Duodenal mucosa (tissue), 2 donors: ENCODE results near the gene GNLY.

Experiments
- H3K27ac ChIP-seq: one replicate; pipeline ENCODE4 v1.7.0; 2013; ENCODE audit warnings: low read depth, low read length
- H3K27me3 ChIP-seq, 2 donors: one replicate each; pipeline ENCODE4 v1.7.0; 2013; ENCODE audit warnings: low read length in 2 of 2, control low read depth in 1 of 2; ENCODE audit not compliant: insufficient read depth in 2 of 2, control insufficient read depth in 1 of 2
- H3K36me3 ChIP-seq, 2 donors: one replicate each; pipeline ENCODE4 v1.7.0; 2013; ENCODE audit warnings: low read length in 2 of 2, control low read depth in 1 of 2; ENCODE audit not compliant: insufficient read depth in 2 of 2, control insufficient read depth in 1 of 2
- H3K4me1 ChIP-seq, 2 donors: one replicate each; pipeline ENCODE4 v1.7.0; 2013; ENCODE audit warnings: low read length in 2 of 2, control low read depth in 1 of 2; ENCODE audit not compliant: insufficient read depth in 2 of 2, control insufficient read depth in 1 of 2
- H3K4me3 ChIP-seq, 2 donors: one replicate each; pipeline ENCODE4 v1.7.0; 2013; ENCODE audit warnings: low read length in 2 of 2, low read depth in 1 of 2
- H3K9ac ChIP-seq, 2 donors: one replicate each; pipeline ENCODE4 v1.7.0; 2013; ENCODE audit warnings: low read length in 2 of 2, low read depth in 1 of 2
- H3K9me3 ChIP-seq, 2 donors: one replicate each; pipeline ENCODE4 v1.7.0; 2013; ENCODE audit warnings: low read length in 2 of 2, control low read depth in 1 of 2; ENCODE audit not compliant: control insufficient read depth in 1 of 2

The GNLY gene

DNA sequence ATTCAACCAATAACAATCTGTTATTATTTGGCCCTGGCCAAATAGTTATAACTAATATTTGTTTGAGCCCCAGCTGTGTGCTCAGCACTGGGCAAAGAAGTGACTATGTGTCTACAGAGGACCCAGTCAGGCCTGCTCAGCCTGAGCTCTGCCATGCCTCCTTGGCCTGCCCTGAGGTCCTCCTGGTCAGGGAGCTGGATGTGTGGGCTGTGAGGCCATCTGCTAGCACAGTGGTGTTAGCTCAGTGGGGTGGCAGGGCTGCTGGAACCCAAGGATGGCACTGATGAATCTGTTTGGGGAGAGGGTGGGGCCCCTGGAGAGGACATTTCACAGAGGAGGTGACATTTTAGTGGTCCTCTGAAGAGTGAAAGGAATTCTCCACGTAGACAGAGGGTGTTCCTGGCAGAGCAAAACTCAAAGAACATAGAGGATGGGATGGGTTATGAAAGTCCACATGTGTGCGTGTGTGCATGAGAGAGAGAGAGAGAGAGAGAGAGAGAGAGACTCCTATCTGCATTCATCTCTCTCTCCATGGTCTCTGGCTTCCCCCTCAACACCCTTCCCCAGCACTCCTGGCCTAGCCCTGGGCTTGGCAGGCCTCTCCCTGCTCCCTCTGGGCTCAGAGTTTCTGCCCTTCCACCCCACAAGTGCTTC lies 38.4 kb downstream of the GNLY start:
- Histone ChIP-seq H3K9ac (no peak overlapping the region), H3K4me3 (no peak overlapping the region), H3K4me1 (peaks cover 0 to 5% of the 10 kb centered on the region in 2 donors), H3K36me3 (no peaks in the 10 kb centered on the region), H3K9me3 (no peaks in the 10 kb centered on the region), H3K27me3 (peaks cover 0 to 2% of the 10 kb centered on the region in 2 donors), H3K27ac (no peak overlapping the region)

DNA sequence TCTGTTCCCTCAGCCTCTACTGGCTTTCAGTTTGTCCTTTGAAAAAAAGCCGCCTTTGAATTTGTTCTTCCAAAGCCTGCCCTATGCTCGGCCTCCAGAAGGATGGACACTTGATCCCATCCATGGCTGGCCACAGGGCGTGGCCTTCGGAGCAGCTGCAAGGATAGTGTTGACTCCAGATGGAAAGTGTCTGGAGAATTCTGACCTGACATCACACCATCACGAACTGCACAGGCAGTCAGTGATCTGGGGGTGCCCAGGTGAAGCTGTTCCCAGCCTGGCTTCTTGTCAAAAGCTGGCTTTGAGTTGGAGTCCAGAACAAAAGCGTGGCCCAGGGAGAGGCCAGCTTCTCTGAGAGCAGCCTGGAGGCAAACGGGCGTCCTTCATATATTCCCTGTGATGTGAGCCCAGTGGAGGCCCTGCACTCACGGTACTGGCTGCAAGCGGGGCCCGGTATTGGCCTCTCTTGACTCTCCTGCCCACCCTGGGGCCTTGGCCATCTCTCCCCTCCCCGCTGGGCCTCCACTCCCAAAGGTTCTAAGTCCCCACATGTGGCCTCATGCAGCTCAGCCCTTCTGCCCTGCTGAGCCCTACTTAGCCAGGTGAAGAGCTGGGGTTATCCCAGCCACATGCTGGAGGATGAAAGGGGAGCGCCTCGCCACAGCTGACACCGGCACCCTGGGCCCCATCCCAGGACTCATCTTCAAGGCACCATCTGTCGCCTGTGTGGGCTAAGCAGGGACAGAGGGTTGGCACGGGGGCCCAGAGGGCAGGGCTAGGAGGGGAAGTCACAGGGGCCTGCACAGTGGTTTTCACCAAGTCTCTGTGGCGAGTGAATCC lies 39.2 kb downstream of the GNLY start:
- Histone ChIP-seq H3K27me3 (peaks cover 0 to 2% of the 10 kb centered on the region in 2 donors), H3K4me3 (no peak overlapping the region), H3K27ac (no peak overlapping the region), H3K9me3 (no peaks in the 10 kb centered on the region), H3K9ac (no peak overlapping the region), H3K4me1 (peaks cover 0 to 5% of the 10 kb centered on the region in 2 donors), H3K36me3 (no peaks in the 10 kb centered on the region)

GRCh38 chr2:85734015-85734414 lies 39.9 kb downstream of the GNLY start:
- H3K4me1 ChIP-seq: peaks cover 0 to 2% of the 10 kb centered on the region in 2 donors
- no peaks in the 10 kb centered on the region for H3K36me3 ChIP-seq
- H3K9ac ChIP-seq: no peak overlapping the region
- H3K27ac ChIP-seq: no peak overlapping the region
- no peaks in the 10 kb centered on the region for H3K9me3 ChIP-seq
- no peak overlapping the region for H3K4me3 ChIP-seq
- H3K27me3 ChIP-seq: peaks cover 0 to 2% of the 10 kb centered on the region in 2 donors

DNA sequence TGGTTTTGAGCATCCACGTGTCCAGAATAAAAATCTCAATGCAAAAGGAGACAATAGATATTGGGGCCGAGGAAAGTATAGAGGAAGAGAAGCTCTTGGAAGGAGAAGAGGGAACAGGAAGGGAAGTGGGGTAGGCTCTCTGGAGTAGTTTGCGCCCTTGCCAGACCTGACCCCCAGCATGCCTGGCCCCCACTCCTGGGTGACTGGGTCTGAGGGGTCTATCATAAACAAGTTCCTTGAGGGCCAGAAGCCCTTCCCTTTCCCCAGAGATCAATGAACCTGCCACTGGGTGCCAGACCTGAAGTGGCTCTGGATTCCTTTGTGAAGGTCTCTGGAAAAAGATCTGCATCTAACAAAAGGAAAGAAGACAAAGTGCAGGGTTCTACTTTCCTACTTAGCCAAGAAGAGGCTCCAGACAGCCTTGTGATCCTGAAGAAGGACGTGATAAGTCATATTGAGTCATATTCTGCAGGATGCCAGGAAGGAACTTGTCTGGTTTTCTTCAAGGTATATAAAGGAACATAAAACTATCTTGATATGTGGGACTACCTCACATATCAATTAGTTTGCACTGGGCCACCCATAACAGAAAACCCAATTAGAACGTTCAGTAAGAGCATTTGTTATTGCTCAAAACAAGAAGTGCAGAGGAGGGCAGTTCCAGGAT lies 40.9 kb downstream of the GNLY start:
- Histone ChIP-seq H3K36me3 (no peaks in the 10 kb centered on the region), H3K27me3 (peaks cover 0 to 2% of the 10 kb centered on the region in 2 donors), H3K4me1 (no peaks in the 10 kb centered on the region), H3K4me3 (no peak overlapping the region), H3K9ac (no peak overlapping the region), H3K9me3 (no peaks in the 10 kb centered on the region), H3K27ac (no peak overlapping the region)

DNA sequence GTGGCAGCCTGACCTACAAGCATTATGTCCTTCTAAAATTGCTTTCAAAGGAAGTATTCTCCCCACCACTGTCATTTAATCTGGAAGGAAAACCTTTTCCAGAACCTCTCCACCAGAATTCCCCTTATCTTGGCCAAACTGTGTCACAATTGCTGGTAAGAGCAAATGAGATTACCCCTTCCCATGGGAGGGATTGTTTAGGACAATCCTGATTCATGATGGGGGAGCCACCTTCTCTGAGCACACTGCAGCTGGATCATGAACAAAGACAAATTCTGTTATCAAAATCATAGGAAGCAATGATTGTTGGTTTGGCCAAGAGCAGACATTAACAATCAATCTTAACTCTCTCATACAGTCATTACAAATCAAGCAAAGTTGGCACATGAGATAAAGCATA lies 41.5 kb downstream of the GNLY start:
- H3K4me1 ChIP-seq: no peaks in the 10 kb centered on the region
- no peaks in the 10 kb centered on the region for H3K9me3 ChIP-seq
- no peak overlapping the region for H3K27ac ChIP-seq
- H3K4me3 ChIP-seq: no peak overlapping the region
- no peaks in the 10 kb centered on the region for H3K36me3 ChIP-seq
- H3K9ac ChIP-seq: no peak overlapping the region
- peaks cover 0 to 2% of the 10 kb centered on the region in 2 donors for H3K27me3 ChIP-seq

- H3K36me3 ChIP-seq: no peaks in the 10 kb centered on the region
- peaks cover 0 to 4% of the 10 kb centered on the region in 2 donors for H3K4me1 ChIP-seq
- H3K9me3 ChIP-seq: no peaks in the 10 kb centered on the region
- H3K27me3 ChIP-seq: peaks cover 0 to 2% of the 10 kb centered on the region in 2 donors
- H3K27ac ChIP-seq: no peak overlapping the region
- H3K4me3 ChIP-seq: no peak overlapping the region
- H3K9ac ChIP-seq: no peak overlapping the region
Observed at GRCh38 chr2:85736456-85737355, 42.5 kb downstream of the GNLY start.

DNA sequence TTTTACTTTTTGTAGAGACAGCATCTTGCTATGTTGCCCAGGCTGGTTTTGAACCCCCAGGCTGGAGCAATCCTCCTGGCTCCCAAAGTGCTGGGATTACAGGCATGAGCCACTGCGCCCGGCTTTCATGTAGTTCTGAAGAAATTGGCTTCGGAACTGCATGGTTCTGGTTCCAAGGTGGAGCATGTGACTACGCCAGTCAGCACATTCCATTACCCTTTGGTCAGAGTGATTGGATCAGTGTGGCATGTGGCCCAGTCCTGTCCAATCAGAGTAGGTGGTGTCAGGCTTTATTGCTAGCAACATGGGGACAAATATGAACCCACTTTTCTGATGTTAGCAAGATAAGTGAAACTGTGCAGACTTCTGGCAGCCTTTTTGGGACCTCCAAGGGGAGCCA lies 43.3 kb downstream of the GNLY start:
- peak overlapping the region; percentile 17 for H3K27ac ChIP-seq
- no peaks in the 10 kb centered on the region for H3K9me3 ChIP-seq
- H3K9ac ChIP-seq: no peak overlapping the region
- H3K4me3 ChIP-seq: no peak overlapping the region
- H3K27me3 ChIP-seq: peaks cover 0 to 2% of the 10 kb centered on the region in 2 donors
- H3K4me1 ChIP-seq: peaks cover 5 to 10% of the 10 kb centered on the region in 2 donors
- H3K36me3 ChIP-seq: no peaks in the 10 kb centered on the region

- no peak overlapping the region for H3K9ac ChIP-seq
- H3K27ac ChIP-seq: peak overlapping the region; percentile 17
- peaks cover 9 to 14% of the 10 kb centered on the region in 2 donors for H3K4me1 ChIP-seq
Observed at GRCh38 chr2:85737961-85738360, 43.8 kb downstream of the GNLY start.

DNA sequence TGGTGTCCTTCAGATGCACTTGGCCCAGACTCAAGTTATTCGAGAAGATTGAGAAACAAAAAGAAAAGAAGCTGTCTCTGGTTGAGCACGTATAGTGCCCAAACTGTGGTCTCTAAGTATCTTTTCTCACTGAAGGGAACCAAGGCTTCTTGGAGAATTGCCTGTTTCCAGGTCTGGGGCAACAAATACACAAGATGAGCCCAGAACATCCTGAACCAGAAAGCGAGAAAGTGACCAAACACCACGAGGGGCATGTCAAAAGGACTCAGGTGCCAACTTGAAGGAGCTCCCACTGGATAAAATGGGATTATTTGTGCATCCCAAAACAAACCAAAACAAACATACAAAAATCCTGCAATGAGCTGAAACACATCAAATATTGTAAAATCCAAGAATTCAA lies 46.0 kb downstream of the GNLY start:
- Histone ChIP-seq H3K27me3 (peaks cover under 1 to 7% of the 10 kb centered on the region in 2 donors), H3K9me3 (no peaks in the 10 kb centered on the region), H3K9ac (no peak overlapping the region), H3K27ac (no peak overlapping the region), H3K4me1 (peaks cover 23 to 31% of the 10 kb centered on the region in 2 donors), H3K36me3 (no peaks in the 10 kb centered on the region), H3K4me3 (no peak overlapping the region)

More at GRCh38 chr2:85737961-85738360, 43.8 kb downstream of the GNLY start:
- no peaks in the 10 kb centered on the region for H3K36me3 ChIP-seq
- no peaks in the 10 kb centered on the region for H3K9me3 ChIP-seq
- no peak overlapping the region for H3K4me3 ChIP-seq
- H3K27me3 ChIP-seq: peaks cover 0 to 2% of the 10 kb centered on the region in 2 donors
